Gastroesophageal sphincter (tissue), 4 donors: Measurements from ENCODE around the gene DCXR. TPM values are rescaled to one million over a fixed set of nuclear protein-coding genes. Genes with fewer than 3 reads are reported as not detected.

Experiments
- ATAC-seq: fragments of 150-250 bp; one replicate; pipeline ENCODE4 v1.9.1; 2016; ENCODE audit warnings: mild to moderate bottlenecking, moderate library complexity
- H3K27ac ChIP-seq, 4 donors: fragments of 200-600 bp; sonication (generic) in 3 of 4; 1 replicate in 3 of 4; 2 replicates in 1 of 4; pipeline ENCODE4 v1.5.1; 2016 to 2019
- H3K27me3 ChIP-seq: fragments of 200-600 bp; sonication (generic); one replicate; pipeline ENCODE4 v1.5.1; 2019
- H3K36me3 ChIP-seq, 2 donors: fragments of 200-600 bp; sonication (generic); one replicate each; pipeline ENCODE4 v1.5.1; 2019; ENCODE audit warnings: control low read depth in 1 of 2
- H3K4me1 ChIP-seq, 3 donors: fragments of 200-600 bp; sonication (generic); 1 replicate in 2 of 3; 2 replicates in 1 of 3; pipeline ENCODE4 v1.5.1; 2016 to 2019; ENCODE audit warnings: control low read depth in 2 of 3
- H3K4me3 ChIP-seq, 2 donors: fragments of 200-600 bp; sonication (generic); one replicate each; pipeline ENCODE4 v1.5.1; 2019; ENCODE audit warnings: mild to moderate bottlenecking in 1 of 2, moderate library complexity in 1 of 2
- H3K9me3 ChIP-seq, 3 donors: fragments of 200-600 bp; sonication (generic); one replicate each; pipeline ENCODE4 v1.5.1; 2017 to 2019; ENCODE audit warnings: control low read depth in 2 of 3
- EP300 ChIP-seq: sonication (generic); formaldehyde crosslinking; IDR thresholded peaks from one replicate; pipeline ENCODE4 v1.6.1; 2017; ENCODE audit warnings: antibody characterized with exemption, mild to moderate bottlenecking
- POLR2A ChIP-seq, 2 donors: fragments of 450-650 bp; IDR thresholded peaks; one replicate each; pipeline ENCODE4 v1.6.1; 2017; ENCODE audit warnings: antibody characterized with exemption in 2 of 2, mild to moderate bottlenecking in 2 of 2, moderate library complexity in 1 of 2
- POLR2AphosphoS5 ChIP-seq: sonication (generic); formaldehyde crosslinking; IDR thresholded peaks from one replicate; pipeline ENCODE4 v1.6.1; 2017; ENCODE audit warnings: antibody characterized with exemption
- WGBS, 2 donors: methylation state at CpG; one replicate each; pipeline ENCODE4 v1.1.5; 2018; ENCODE audit warnings: low coverage in 1 of 2; 5-methylcytosine and 5-hydroxymethylcytosine counted together
- total RNA-seq, 4 donors: library from RNA; depleted of rRNA; stranded (reverse); fragments of >200 nt; gene quantifications; one replicate each; pipeline ENCODE4 v1.1.0, GENCODE V29; 2016
- TF ChIP-seq, protein P1 (sequence below), 4 experiments: fragments of 200-600 bp in 2 of 4; fragments of 450-650 bp in 2 of 4; sonication (generic) in 1 of 4; IDR thresholded peaks; one replicate each; pipeline ENCODE4 v1.5.1; 2017 to 2019; ENCODE audit warnings: antibody characterized with exemption in 4 of 4, mild to moderate bottlenecking in 2 of 4, moderate library complexity in 2 of 4

The DCXR gene
- total RNA-seq, 4 donors from 2014 or later = 70.7 to 140 (median 108) TPM

- peak; percentile 1 for ATAC-seq
- Histone ChIP-seq H3K27ac (peak overlapping the region in 2 of 4 donors; percentile 58), H3K4me3 (peak overlapping the region in 1 of 2 donors; percentile 56), H3K9me3 (no peaks in the 10 kb centered on the region), H3K27me3 (peaks cover 8% of the 10 kb centered on the region), H3K4me1 (peaks cover 0 to 26% (median 16%) of the 10 kb centered on the region in 3 donors), H3K36me3 (peaks cover 0 to 40% of the 10 kb centered on the region in 2 donors)
- 67% methylated on average over 1 of the region's 31 CpGs; no CpG with 5 or more reads in 1 of the 2 donors for WGBS, 2 donors
- TF ChIP-seq EP300 (no peak), POLR2A (IDR thresholded peaks at IDR 0.05) (no peak), POLR2AphosphoS5 (no peak)
- TF ChIP-seq, protein P1, sequence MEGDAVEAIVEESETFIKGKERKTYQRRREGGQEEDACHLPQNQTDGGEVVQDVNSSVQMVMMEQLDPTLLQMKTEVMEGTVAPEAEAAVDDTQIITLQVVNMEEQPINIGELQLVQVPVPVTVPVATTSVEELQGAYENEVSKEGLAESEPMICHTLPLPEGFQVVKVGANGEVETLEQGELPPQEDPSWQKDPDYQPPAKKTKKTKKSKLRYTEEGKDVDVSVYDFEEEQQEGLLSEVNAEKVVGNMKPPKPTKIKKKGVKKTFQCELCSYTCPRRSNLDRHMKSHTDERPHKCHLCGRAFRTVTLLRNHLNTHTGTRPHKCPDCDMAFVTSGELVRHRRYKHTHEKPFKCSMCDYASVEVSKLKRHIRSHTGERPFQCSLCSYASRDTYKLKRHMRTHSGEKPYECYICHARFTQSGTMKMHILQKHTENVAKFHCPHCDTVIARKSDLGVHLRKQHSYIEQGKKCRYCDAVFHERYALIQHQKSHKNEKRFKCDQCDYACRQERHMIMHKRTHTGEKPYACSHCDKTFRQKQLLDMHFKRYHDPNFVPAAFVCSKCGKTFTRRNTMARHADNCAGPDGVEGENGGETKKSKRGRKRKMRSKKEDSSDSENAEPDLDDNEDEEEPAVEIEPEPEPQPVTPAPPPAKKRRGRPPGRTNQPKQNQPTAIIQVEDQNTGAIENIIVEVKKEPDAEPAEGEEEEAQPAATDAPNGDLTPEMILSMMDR (IDR thresholded peaks at IDR 0.05) = no peak
Measured at GRCh38 chr17:82029990-82030469, 7.5 kb downstream of the DCXR start.

- Histone ChIP-seq H3K4me3 (no peak overlapping the region), H3K4me1 (peaks cover 0 to 31% (median 16%) of the 10 kb centered on the region in 3 donors), H3K36me3 (peaks cover 0 to 35% of the 10 kb centered on the region in 2 donors), H3K27me3 (peaks cover 8% of the 10 kb centered on the region), H3K27ac (no peak overlapping the region), H3K9me3 (no peaks in the 10 kb centered on the region)
- 90% methylated on average over 2 of the region's 16 CpGs; no CpG with 5 or more reads in 1 of the 2 donors for WGBS, 2 donors
- no peak for ATAC-seq
- TF ChIP-seq EP300 (no peak), POLR2A (IDR thresholded peaks at IDR 0.05) (no peak), POLR2AphosphoS5 (no peak)
- TF ChIP-seq, protein P1 (IDR thresholded peaks at IDR 0.05) = no peak
Measured at GRCh38 chr17:82029391-82029790, 8.1 kb downstream of the DCXR start.

DNA sequence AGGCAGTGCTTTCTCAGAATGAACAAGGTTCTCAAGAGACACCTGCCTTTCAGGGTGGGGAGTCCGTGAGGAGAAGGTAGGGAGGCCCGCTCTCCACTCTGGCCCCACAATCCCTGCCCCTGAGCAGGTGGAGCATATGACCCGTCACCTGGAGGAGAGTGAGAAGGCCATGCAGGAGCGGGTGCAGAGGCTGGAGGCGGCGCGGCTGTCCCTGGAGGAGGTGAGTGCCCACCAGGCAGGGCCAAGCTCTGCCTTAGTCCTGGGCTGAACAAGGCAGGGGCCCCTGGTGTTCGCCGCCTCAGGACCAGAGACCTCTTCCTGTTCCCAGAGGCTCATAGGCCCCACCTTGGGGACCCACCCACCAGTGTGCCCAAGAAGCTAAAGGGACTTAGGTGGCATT lies 8.5 kb downstream of the DCXR start:
- Histone ChIP-seq H3K27me3 (peaks cover 8% of the 10 kb centered on the region), H3K9me3 (no peaks in the 10 kb centered on the region), H3K4me1 (peaks cover 0 to 36% (median 20%) of the 10 kb centered on the region in 3 donors), H3K36me3 (peaks cover 0 to 35% of the 10 kb centered on the region in 2 donors), H3K27ac (no peak overlapping the region), H3K4me3 (no peak overlapping the region)
- WGBS, 2 donors = 100% methylated on average over 1 of the region's 9 CpGs; no CpG with 5 or more reads in 1 of the 2 donors
- ATAC-seq = no peak
- TF ChIP-seq EP300 = no peak
- no peak for TF ChIP-seq POLR2AphosphoS5
- TF ChIP-seq, protein P1 (IDR thresholded peaks at IDR 0.05) = no peak
- TF ChIP-seq POLR2A (IDR thresholded peaks at IDR 0.05) = no peak

DNA sequence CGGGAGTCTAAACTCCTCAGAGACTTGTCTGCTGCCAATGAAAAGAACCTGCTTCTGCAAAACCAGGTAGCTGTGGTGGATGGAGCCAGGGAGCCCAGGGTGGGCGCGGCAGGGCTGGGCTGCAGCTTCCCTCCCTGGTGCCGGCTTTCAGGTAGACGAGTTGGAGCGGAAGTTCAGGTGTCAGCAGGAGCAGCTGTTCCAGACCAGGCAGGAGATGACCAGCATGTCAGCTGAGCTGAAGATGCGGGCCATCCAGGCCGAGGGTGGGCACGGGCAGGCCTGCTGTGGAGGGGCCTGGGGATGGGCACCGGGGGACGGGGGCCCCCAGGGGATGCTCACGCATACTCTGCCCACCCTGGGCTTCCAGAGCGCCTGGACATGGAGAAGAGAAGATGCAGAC lies 9.3 kb downstream of the DCXR start:
- ATAC-seq = no peak
- TF ChIP-seq, protein P1 (IDR thresholded peaks at IDR 0.05) = no peak
- TF ChIP-seq POLR2AphosphoS5 (no peak), POLR2A (IDR thresholded peaks at IDR 0.05) (no peak), EP300 (no peak)
- Histone ChIP-seq H3K36me3 (peaks cover 0 to 35% of the 10 kb centered on the region in 2 donors), H3K4me3 (no peak overlapping the region), H3K4me1 (peaks cover 0 to 43% (median 25%) of the 10 kb centered on the region in 3 donors), H3K9me3 (no peaks in the 10 kb centered on the region), H3K27ac (no peak overlapping the region), H3K27me3 (peaks cover 8% of the 10 kb centered on the region)
- WGBS, 2 donors = 100% methylated on average over 1 of the region's 13 CpGs; no CpG with 5 or more reads in 1 of the 2 donors
